ENCODE measurements around the gene IGF2R. TPM values are rescaled to one million over a fixed set of nuclear protein-coding genes. Genes with fewer than 3 reads are reported as not detected.

IGF2R gene
- total and polyA plus RNA-seq, 8 donors = 56.5 to 153 (median 60.4) TPM

- H3K27ac ChIP-seq = peak overlapping the region; percentile 84 to 95
- H3K4me1 ChIP-seq = peaks cover 18 to 82% of the 10 kb centered on the region in 2 donors
- H3K36me3 ChIP-seq = no peaks in the 10 kb centered on the region
- ATAC-seq (peak; percentile 68), DNase-seq (peak in 1 of 4 donors; percentile 78)
- TF ChIP-seq CTCF (IDR thresholded peaks at IDR 0.05) = no peak
- peak overlapping the region; percentile 79 to 98 for H3K4me3 ChIP-seq
- intact Hi-C loops (cut with DNase I) = no loop called here
- no peaks in the 10 kb centered on the region for H3K9me3 ChIP-seq
- no peaks in the 10 kb centered on the region for H3K27me3 ChIP-seq
Measured at GRCh38 chr6:159969921-159970320, 1.0 kb downstream of the IGF2R start.

- Histone ChIP-seq H3K4me3 (peak overlapping the region in 1 of 2 donors; percentile 98), H3K9me3 (no peaks in the 10 kb centered on the region), H3K36me3 (no peaks in the 10 kb centered on the region), H3K27me3 (no peaks in the 10 kb centered on the region), H3K27ac (peak overlapping the region; percentile 84 to 95), H3K4me1 (peaks cover 18 to 82% of the 10 kb centered on the region in 2 donors)
- intact Hi-C loops (cut with DNase I) = no loop called here
- no peak for ATAC-seq
- TF ChIP-seq CTCF (IDR thresholded peaks at IDR 0.05) = no peak
- DNase-seq = peak in 1 of 4 donors; percentile 63
Measured at GRCh38 chr6:159970659-159971063, 1.8 kb downstream of the IGF2R start.

GRCh38 chr6:159971341-159972178 lies 2.7 kb downstream of the IGF2R start:
- intact Hi-C loops (cut with DNase I) = no loop called here
- no peaks in the 10 kb centered on the region for H3K36me3 ChIP-seq
- H3K4me3 ChIP-seq = peak overlapping the region in 1 of 2 donors; percentile 98
- ATAC-seq (no peak), DNase-seq (no peak)
- H3K4me1 ChIP-seq = peaks cover 18 to 80% of the 10 kb centered on the region in 2 donors
- TF ChIP-seq CTCF (IDR thresholded peaks at IDR 0.05) = no peak
- no peak overlapping the region for H3K27ac ChIP-seq
- H3K27me3 ChIP-seq = no peaks in the 10 kb centered on the region
- H3K9me3 ChIP-seq = no peaks in the 10 kb centered on the region

GRCh38 chr6:159972506-159973268 lies 3.8 kb downstream of the IGF2R start:
- no peak for TF ChIP-seq CTCF (IDR thresholded peaks at IDR 0.05)
- H3K27ac ChIP-seq = peak overlapping the region; percentile 23 to 38
- no peak for DNase-seq
- H3K36me3 ChIP-seq = no peaks in the 10 kb centered on the region
- intact Hi-C loops (cut with DNase I) = no loop called here
- H3K4me1 ChIP-seq = peaks cover 27 to 79% of the 10 kb centered on the region in 2 donors
- no peaks in the 10 kb centered on the region for H3K27me3 ChIP-seq
- no peak overlapping the region for H3K4me3 ChIP-seq
- no peak for ATAC-seq
- H3K9me3 ChIP-seq = no peaks in the 10 kb centered on the region

- Histone ChIP-seq H3K36me3 (no peaks in the 10 kb centered on the region), H3K27me3 (no peaks in the 10 kb centered on the region), H3K9me3 (no peaks in the 10 kb centered on the region), H3K4me1 (peaks cover 31 to 80% of the 10 kb centered on the region in 2 donors), H3K4me3 (no peak overlapping the region), H3K27ac (peak overlapping the region; percentile 23 to 38)
- intact Hi-C loops (cut with DNase I) = no loop called here
- no peak for ATAC-seq
- TF ChIP-seq CTCF (IDR thresholded peaks at IDR 0.05) = no peak
- DNase-seq = no peak
Measured at GRCh38 chr6:159973406-159973805, 4.5 kb downstream of the IGF2R start.
